ENCODE measurements around the gene PIWIL4. TPM values are rescaled to one million over a fixed set of nuclear protein-coding genes. Genes with fewer than 3 reads are reported as not detected.
"Not testable (repeated sequence)": the region's sequence is repeated elsewhere in the genome, so short reads cannot be mapped to it uniquely, and the experiment has no call there.

The PIWIL4 gene
- polyA plus RNA-seq, 3 donors = 3.2 to 4.1 (median 3.7) TPM

- DNase-seq = no peak
Observed at GRCh38 chr11:94636388-94636949, 69.3 kb downstream of the PIWIL4 start.

DNA sequence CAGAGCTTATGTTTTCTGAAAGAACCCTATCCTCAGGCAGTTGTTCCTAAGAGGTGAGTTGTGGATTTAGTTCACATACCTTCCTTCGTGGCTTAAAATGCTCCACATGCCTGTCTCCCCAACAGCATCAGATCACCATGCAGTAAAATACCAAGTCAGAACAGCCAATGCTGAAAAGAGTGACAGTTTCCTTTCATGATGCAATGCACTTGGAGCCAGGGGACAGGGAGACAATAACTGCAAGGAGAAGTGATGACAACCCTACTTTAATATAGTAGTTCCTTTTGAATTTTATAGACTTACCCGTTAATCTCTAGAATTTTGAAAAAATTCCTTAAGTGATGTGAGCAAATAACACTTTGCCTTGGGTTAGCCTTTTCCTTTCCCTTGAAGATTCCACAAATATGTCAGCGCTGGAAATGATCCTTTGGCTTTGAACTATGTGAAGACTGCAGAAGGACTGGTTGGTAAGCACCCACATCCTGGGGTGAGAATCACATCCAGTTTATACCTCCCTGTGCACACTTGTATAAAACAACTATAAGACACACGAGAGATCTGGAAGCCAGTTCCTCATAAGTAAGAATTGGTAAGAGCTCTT lies 71.2 kb downstream of the PIWIL4 start:
- no peak for DNase-seq

- DNase-seq = no peak
Observed at GRCh38 chr11:94638902-94639373, 71.8 kb downstream of the PIWIL4 start.

GRCh38 chr11:94639901-94640721 lies 72.9 kb downstream of the PIWIL4 start:
- DNase-seq = no peak

DNA sequence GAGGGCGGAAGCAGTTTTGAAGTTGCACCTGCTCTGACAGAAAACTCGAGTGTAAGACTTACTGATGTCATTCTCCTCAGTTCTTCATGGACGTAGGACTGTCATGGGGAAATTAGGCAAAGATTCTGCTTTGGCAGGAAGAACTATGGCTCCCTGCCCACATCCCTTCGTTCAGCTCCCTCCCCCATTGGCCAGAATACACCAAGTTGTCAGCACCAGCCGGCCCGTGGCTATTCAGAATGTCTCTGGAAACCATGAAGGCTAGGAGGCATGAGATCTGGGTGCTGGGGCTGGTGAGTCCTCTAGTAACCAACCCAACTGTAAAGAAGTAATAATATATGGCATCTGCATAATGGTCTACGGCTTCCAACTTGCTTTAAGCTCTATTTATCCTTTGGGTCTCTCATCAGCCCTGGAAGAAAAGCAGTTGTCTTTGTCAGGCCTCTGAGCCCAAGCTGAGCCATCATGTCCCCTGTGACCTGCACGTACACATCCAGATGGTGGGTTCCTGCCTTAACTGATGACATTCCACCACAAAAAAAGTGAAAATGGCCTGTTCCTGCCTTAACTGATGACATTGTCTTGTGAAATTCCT lies 74.1 kb downstream of the PIWIL4 start:
- no peak for DNase-seq

DNA sequence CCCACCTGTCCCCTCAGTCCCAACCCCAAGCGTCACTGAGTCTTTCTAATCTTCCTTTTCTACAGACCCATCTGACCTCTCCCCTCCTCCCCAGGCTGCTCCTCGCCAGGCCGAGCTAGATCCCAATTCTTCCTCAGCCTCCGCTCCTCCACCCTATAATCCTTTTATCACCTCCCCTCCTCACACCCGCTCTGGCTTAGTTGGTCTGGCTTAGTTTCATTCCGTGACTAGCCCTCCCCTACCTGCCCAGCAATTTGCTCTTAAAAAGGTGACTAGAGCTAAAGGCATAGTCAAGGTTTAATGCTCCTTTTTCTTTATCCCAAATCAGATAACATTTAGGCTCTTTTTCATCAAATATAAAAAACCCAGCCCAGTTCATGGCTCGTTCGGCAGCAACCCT lies 76.0 kb downstream of the PIWIL4 start:
- DNase-seq = not testable (repeated sequence)

DNA sequence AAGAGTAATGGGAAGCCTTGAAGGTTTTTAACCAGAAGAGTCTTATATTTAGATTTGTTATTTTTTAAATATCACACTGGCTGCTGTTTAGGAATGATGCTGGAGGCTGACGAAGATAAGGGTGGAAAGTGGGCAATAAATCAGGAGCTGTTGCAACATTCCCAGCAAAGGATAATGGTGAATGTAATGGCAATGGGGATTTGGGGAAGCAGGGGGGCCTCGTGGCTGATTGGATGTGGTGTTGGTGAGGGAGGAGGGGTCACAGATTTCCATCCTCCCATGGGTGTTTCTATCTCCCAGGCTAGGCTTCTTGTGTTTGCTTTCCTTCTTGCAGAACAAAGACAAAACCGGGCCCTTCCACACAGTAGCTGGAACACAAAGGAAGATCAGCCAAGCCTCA lies 80.8 kb downstream of the PIWIL4 start:
- no peak for DNase-seq

DNA sequence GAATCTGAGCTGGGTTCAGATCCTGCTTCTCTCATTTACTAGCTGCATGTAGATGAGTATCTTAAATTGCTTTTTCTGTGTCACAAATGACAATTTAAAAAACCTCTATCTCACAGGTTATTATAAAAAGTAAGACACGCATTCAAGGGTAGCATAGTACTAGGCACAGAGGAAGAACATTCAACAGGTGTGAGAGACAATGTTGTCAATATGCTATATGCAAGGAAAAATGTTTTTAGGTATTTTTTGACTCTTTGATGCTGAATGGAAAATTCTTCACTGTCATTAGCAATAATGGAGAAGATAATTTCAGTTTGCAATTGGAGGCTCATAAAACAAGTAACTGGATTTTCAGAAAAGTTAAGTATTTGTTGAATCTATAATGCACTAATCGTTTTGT lies 81.6 kb downstream of the PIWIL4 start:
- DNase-seq = no peak

DNA sequence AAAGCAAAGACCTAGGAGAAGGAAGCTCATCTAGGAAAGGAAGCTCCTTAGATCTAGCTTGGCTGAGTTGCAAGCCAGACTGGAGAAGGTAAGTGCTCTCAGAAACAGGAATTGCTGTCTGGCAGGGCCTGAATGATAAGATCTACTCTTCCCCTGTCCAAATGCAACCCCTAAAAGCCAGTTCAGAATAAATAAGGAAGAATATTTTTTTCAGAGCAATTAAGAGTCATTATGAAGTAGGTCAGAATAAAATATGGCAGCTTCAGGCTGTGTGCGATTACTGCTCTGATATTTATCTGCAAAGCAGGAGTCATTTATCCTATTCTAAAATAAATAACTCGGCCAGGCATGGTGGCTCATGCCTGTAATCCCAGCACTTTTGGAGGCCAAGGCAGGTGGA lies 82.1 kb downstream of the PIWIL4 start:
- no peak for DNase-seq

DNA sequence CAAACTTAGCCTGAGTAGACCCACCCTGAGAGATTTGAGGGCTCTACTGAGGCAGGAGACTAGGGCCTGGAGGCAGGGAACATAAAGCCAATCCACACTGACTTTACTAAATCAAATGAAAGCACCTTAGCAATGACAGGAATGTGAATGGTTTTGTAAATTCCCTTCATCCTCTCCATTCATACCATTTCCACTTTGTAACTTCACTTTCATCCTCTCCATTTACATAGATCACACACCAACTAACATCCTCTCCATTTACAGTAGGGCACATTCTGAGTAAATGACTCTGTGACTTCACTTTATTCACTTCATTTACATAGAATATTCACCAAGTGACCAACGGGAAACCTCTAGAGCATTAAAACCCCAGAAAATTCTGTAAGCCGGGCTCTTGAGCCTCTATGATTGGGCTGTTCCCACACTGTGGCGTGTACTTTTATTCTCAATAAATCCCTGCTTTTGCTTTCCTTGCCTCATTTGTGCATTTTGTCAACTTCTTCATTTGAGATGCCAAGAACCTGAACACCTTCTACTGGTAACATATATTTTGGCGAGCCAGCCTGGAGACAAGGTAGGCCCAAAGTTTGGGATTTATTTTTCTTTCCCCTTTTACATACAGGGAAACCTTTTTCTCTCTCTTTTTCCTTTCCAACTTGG lies 82.9 kb downstream of the PIWIL4 start:
- DNase-seq = no peak

DNA sequence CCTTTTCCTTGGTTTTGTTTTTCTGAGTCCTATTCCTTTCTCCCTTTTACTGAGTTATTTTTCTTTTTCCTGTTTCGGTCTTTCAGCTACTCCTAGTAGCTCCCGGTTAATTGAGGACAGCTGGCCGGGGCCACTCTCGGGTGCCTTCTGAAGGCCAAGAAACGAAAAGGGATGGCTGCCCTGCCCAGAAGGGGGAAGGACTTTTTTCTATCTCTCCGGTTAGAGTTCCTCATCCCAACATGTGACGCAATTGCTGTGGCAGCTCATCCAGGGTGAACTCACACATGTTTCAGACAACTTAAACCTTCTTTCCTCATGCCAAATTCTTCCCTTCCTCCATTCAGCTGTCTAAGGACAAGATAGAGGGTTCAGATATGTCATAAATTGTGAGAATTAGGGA lies 83.6 kb downstream of the PIWIL4 start:
- DNase-seq = no peak

DNA sequence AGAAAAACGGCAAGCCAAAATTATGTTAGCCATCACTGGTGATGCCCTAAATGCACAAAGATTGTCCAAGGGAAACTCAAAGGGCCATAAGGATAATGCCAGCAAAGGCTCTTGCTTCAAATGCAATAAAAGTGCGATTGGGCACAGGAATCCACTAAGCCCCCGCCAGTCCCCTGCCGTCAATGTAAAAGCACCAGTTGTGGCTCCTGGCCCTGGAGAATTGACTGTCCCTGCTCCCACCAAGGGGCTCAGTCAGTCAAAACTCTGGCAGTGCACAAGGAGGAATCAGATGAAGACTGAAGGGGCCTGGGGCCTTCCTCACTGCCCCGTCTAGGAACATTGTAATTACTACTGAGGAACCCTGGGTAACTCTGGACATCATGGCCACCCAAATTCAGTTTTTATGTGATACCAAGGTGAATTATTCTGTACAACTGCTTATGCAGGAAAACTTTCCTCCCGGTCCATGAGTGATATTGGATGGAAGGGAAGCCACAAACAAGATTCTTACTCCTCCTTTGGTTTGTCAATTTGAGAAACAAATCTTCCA lies 85.6 kb downstream of the PIWIL4 start:
- DNase-seq = no peak

GRCh38 chr11:94653561-94653960 lies 86.4 kb downstream of the PIWIL4 start:
- DNase-seq = no peak

DNA sequence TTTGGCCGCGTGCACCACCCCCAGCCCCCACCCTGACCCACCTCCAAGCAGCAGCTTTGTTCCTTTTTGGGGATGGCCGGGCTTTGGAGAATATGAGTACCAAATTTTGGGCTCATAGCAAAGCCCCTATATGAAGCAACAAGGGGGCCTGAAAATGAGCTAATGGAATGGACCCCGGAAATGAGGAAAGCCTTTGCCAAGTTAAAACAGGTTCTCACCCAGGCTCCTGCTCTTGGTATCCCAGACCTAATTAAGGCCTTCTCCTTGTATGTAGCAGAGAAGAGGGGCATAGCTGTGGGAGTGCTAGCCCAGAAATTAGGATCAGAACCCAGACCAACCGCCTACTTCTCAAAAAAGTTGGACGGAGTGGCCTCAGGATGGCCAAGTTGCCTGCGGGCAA lies 87.0 kb downstream of the PIWIL4 start:
- no peak for DNase-seq

DNA sequence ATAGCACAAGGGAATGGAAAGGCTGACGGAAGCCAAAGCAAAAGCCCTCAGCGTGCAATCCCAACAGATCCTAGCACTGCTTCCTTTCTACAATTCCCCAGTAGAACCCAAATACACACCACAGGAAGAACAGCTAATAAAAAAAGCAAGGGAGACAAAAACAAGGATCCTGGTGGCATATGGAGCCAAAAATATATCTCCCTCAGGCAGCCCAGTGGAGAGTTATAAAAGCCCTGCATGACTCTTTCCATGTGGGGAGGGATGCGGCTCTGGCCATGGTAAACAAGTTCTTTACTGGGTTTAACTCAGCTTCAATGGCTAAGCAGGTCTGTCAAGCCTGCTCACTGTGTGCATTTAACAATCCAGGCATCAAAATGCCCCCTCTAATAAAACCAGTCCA lies 88.1 kb downstream of the PIWIL4 start:
- DNase-seq = no peak

GRCh38 chr11:94655956-94656355 lies 88.8 kb downstream of the PIWIL4 start:
- no peak for DNase-seq

DNA sequence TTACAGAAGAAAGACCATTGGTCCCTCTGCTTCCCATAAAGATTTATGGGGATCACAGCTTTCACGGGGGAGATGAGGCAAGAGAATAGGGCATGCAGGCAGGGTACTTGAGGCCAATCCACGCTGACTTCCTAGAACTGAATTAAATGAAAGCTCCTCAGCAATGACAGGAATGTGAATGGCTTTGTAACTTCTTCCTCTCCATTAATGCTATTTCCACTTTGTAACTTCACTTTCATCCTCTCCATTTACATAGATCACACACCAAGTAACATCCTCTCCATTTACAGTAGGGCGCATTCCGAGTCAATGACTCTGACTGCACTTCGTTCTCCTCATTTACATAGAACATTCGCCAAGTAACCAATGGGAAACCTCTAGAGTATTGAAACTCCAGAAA lies 89.8 kb downstream of the PIWIL4 start:
- DNase-seq = no peak

- DNase-seq = no peak
Observed at GRCh38 chr11:94657629-94658028, 90.5 kb downstream of the PIWIL4 start.

GRCh38 chr11:94658386-94658785 lies 91.2 kb downstream of the PIWIL4 start:
- no peak for DNase-seq

GRCh38 chr11:94658888-94659287 lies 91.7 kb downstream of the PIWIL4 start:
- no peak for DNase-seq

DNA sequence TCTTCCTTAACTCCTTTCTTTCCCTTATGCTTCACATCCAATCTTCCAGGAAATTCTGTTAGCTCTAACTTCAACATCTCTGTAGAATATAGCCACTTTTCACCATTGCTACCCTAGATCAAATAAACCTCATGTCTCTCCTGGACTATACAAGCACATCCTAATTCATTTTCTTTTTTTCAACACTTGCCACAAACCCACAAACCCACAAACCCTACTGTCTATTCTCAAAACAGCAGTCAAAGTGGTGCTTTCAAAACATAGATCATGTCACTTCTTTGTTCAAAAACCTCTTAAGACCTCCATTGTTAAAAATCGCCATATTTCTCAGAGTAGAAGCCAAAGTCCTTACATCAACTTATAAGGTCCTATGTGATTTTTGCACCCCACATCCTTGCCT lies 94.3 kb downstream of the PIWIL4 start:
- DNase-seq = no peak
